H9 (cell line): ENCODE data around the gene MKI67. TPM values are rescaled to one million over a fixed set of nuclear protein-coding genes. Genes with fewer than 3 reads are reported as not detected.
"Not testable (repeated sequence)": the region's sequence is repeated elsewhere in the genome, so short reads cannot be mapped to it uniquely, and the experiment has no call there.

Experiments used
- DNase-seq: peaks from one replicate; pipeline ENCODE4 v3.0.0-alpha.2; 2017
- H2AFZ ChIP-seq: one replicate; pipeline ENCODE4 v1.6.1; 2013; ENCODE audit warnings: mild to moderate bottlenecking, low read length, control low read depth, moderate library complexity
- H2AK5ac ChIP-seq: 2 replicates; pipeline ENCODE4 v1.6.1; 2013; ENCODE audit warnings: low read length, control low read depth, mixed read lengths; ENCODE audit not compliant: insufficient read length
- H2BK120ac ChIP-seq: one replicate; pipeline ENCODE4 v1.6.1; 2013; ENCODE audit warnings: low read depth, mild to moderate bottlenecking, low read length, control low read depth, inconsistent platforms; ENCODE audit not compliant: poor library complexity, severe bottlenecking
- H2BK12ac ChIP-seq: 2 replicates; pipeline ENCODE4 v1.6.1; 2013; ENCODE audit warnings: low read length, control low read depth, mixed read lengths, low read depth; ENCODE audit not compliant: insufficient read length
- H2BK15ac ChIP-seq: 2 replicates; pipeline ENCODE4 v1.6.1; 2013; ENCODE audit warnings: low read depth, low read length, control low read depth
- H2BK20ac ChIP-seq: one replicate; pipeline ENCODE4 v1.6.1; 2013; ENCODE audit warnings: low read depth, mild to moderate bottlenecking, low read length, control low read depth, inconsistent platforms; ENCODE audit not compliant: poor library complexity, severe bottlenecking
- H2BK5ac ChIP-seq: 2 replicates; pipeline ENCODE4 v1.6.1; 2013; ENCODE audit warnings: low read length, control low read depth, mixed read lengths; ENCODE audit not compliant: insufficient read length
- H3K14ac ChIP-seq: 2 replicates; pipeline ENCODE4 v1.6.1; 2013; ENCODE audit warnings: low read length, control low read depth; ENCODE audit not compliant: insufficient read depth
- H3K18ac ChIP-seq: 2 replicates; pipeline ENCODE4 v1.6.1; 2013; ENCODE audit warnings: low read depth, mild to moderate bottlenecking, mixed read lengths, low read length, control low read depth; ENCODE audit not compliant: insufficient read length
- H3K23ac ChIP-seq: 2 replicates; pipeline ENCODE4 v1.6.1; 2013; ENCODE audit warnings: low read length, control low read depth, mixed read lengths, low read depth; ENCODE audit not compliant: insufficient read length
- H3K23me2 ChIP-seq: 2 replicates; pipeline ENCODE4 v1.6.1; 2013; ENCODE audit warnings: low read depth, mild to moderate bottlenecking, mixed read lengths, low read length, control low read depth; ENCODE audit not compliant: insufficient read length, poor library complexity, severe bottlenecking
- H3K27ac ChIP-seq: 2 replicates; pipeline ENCODE4 v1.5.1; 2013; ENCODE audit warnings: low read length, control low read depth, mixed read lengths, low read depth; ENCODE audit not compliant: insufficient read length
- H3K27me3 ChIP-seq: 2 replicates; pipeline ENCODE4 v1.6.1; 2013; ENCODE audit warnings: low read length, control low read depth, inconsistent platforms; ENCODE audit not compliant: insufficient read depth
- H3K4ac ChIP-seq: 2 replicates; pipeline ENCODE4 v1.6.1; 2013; ENCODE audit warnings: low read depth, mild to moderate bottlenecking, control low read depth, inconsistent platforms, low read length, moderate library complexity
- H3K4me1 ChIP-seq: 2 replicates; pipeline ENCODE4 v1.6.1; 2013; ENCODE audit warnings: low read length, control low read depth, inconsistent platforms; ENCODE audit not compliant: insufficient read depth
- H3K4me2 ChIP-seq: 2 replicates; pipeline ENCODE4 v1.6.1; 2013; ENCODE audit warnings: low read length, control low read depth, mixed read lengths; ENCODE audit not compliant: insufficient read length, insufficient read depth
- H3K56ac ChIP-seq: 2 replicates; pipeline ENCODE4 v1.6.1; 2013; ENCODE audit warnings: low read depth, mild to moderate bottlenecking, mixed read lengths, low read length, control low read depth; ENCODE audit not compliant: insufficient read length
- H3K79me1 ChIP-seq: 2 replicates; pipeline ENCODE4 v1.6.1; 2013; ENCODE audit warnings: low read depth, mild to moderate bottlenecking, moderate library complexity, low read length, control low read depth, inconsistent platforms; ENCODE audit not compliant: insufficient read depth, poor library complexity, severe bottlenecking
- H3K79me2 ChIP-seq: 2 replicates; pipeline ENCODE4 v1.6.1; 2013; ENCODE audit warnings: low read length, control low read depth, inconsistent platforms; ENCODE audit not compliant: insufficient read depth
- H3K9ac ChIP-seq: 2 replicates; pipeline ENCODE4 v1.6.1; 2013; ENCODE audit warnings: low read length, control low read depth, mixed read lengths; ENCODE audit not compliant: insufficient read length; ENCODE audit errors: extremely low read depth
- H3K9me3 ChIP-seq: one replicate; pipeline ENCODE4 v1.6.1; 2013; ENCODE audit warnings: low read depth, low read length, inconsistent platforms; ENCODE audit not compliant: control insufficient read depth
- H3T11ph ChIP-seq: one replicate; pipeline ENCODE4 v1.6.1; 2013; ENCODE audit warnings: mild to moderate bottlenecking, low read length, control low read depth, inconsistent platforms
- H4K20me1 ChIP-seq: one replicate; pipeline ENCODE4 v1.6.1; 2013; ENCODE audit not compliant: control insufficient read depth, insufficient read length, insufficient read depth
- H4K5ac ChIP-seq: 2 replicates; pipeline ENCODE4 v1.6.1; 2013; ENCODE audit warnings: low read depth, mild to moderate bottlenecking, mixed read lengths, low read length, control low read depth; ENCODE audit not compliant: insufficient read length
- H4K8ac ChIP-seq: replicated peaks from 2 replicates; pipeline ENCODE4 v1.6.1; 2013; ENCODE audit warnings: low read length, control low read depth, mixed read lengths, low read depth; ENCODE audit not compliant: insufficient read length
- H4K91ac ChIP-seq: 2 replicates; pipeline ENCODE4 v1.6.1; 2013; ENCODE audit warnings: low read depth, mild to moderate bottlenecking, moderate library complexity, mixed read lengths, low read length, control low read depth; ENCODE audit not compliant: insufficient read length
- H3K27ac Mint-ChIP-seq, 3 experiments: 2 replicates in 2 of 3; 3 replicates in 1 of 3; pipeline ENCODE4 v1.8.0; 2020 to 2021; ENCODE audit warnings: mixed read lengths in 3 of 3, mild to moderate bottlenecking in 1 of 3, moderate library complexity in 1 of 3
- H3K27me3 Mint-ChIP-seq: 2 replicates; pipeline ENCODE4 v1.8.0; 2021; ENCODE audit warnings: low read depth, mild to moderate bottlenecking, moderate library complexity, mixed read lengths
- H3K36me3 Mint-ChIP-seq, 3 experiments: 2 replicates in 2 of 3; 3 replicates in 1 of 3; pipeline ENCODE4 v1.8.0; 2020 to 2021; ENCODE audit warnings: low read depth in 3 of 3, mixed read lengths in 3 of 3; ENCODE audit not compliant: insufficient read depth in 1 of 3
- H3K4me1 Mint-ChIP-seq, 2 experiments: 2 replicates each; pipeline ENCODE4 v1.8.0; 2020; ENCODE audit warnings: mixed read lengths in 2 of 2
- H3K4me3 Mint-ChIP-seq, 2 experiments: 2 replicates in 1 of 2; 3 replicates in 1 of 2; pipeline ENCODE4 v1.8.0; 2020 to 2021; ENCODE audit warnings: mild to moderate bottlenecking in 2 of 2, mixed read lengths in 2 of 2, moderate library complexity in 1 of 2
- H3K9me3 Mint-ChIP-seq, 2 experiments: 2 replicates in 1 of 2; 3 replicates in 1 of 2; pipeline ENCODE4 v1.8.0; 2020; ENCODE audit warnings: mild to moderate bottlenecking in 2 of 2, mixed read lengths in 2 of 2, moderate library complexity in 1 of 2
- CTCF ChIP-seq: fragments of 200-600 bp; sonication (generic); conservative IDR thresholded peaks from 3 replicates; pipeline ENCODE4 v1.8.0; 2021; ENCODE audit warnings: antibody characterized with exemption, mild to moderate bottlenecking
- WGBS: extraction: QIAGEN DNeasy Blood & Tissue Kit; methylation state at CpG from one replicate; pipeline ENCODE4 v1.1.7; 2013; ENCODE audit warnings: missing lambda C conversion rate, low lambda C conversion rate, mixed read lengths; ENCODE audit not compliant: insufficient read length; ENCODE audit errors: extremely low coverage; 5-methylcytosine and 5-hydroxymethylcytosine counted together
- total RNA-seq: library from RNA; stranded (reverse); gene quantifications from 2 replicates; pipeline ENCODE4 v1.2.1, GENCODE V29; 2021

Gene MKI67
- total RNA-seq, 1 experiment from 2014 or later: 108 TPM

GRCh38 chr10:128140425-128140824, 14.2 kb upstream of the MKI67 start:
- Histone ChIP-seq H2BK12ac (no peak overlapping the region), H3K27me3 (no peaks in the 10 kb centered on the region), H3K4ac (no peak overlapping the region), H3K9ac (no peak overlapping the region), H3K23ac (no peak overlapping the region), H3K14ac (no peak overlapping the region), H3K79me2 (no peaks in the 10 kb centered on the region), H2AK5ac (no peak overlapping the region), H4K20me1 (no peaks in the 10 kb centered on the region), H3K56ac (no peak overlapping the region), H4K8ac (no peak overlapping the region), H2BK20ac (no peak overlapping the region), H2BK5ac (no peak overlapping the region), H2AFZ (no peak overlapping the region), H2BK120ac (no peak overlapping the region), H3K23me2 (no peaks in the 10 kb centered on the region), H3K4me2 (no peak overlapping the region), H3T11ph (no peak overlapping the region), H4K91ac (no peak overlapping the region), H3K79me1 (no peaks in the 10 kb centered on the region), H2BK15ac (no peak overlapping the region), H3K9me3 (no peaks in the 10 kb centered on the region), H3K4me1 (no peaks in the 10 kb centered on the region), H3K27ac (no peak overlapping the region), H3K18ac (no peak overlapping the region), H4K5ac (no peak overlapping the region)
- no peak for DNase-seq
- Mint-ChIP-seq H3K9me3 (no peaks in the 10 kb centered on the region), H3K36me3 (no peaks in the 10 kb centered on the region), H3K4me3 (no peak overlapping the region), H3K27ac (no peak overlapping the region), H3K27me3 (peaks cover 7% of the 10 kb centered on the region), H3K4me1 (peaks cover 10 to 11% of the 10 kb centered on the region in 2 experiments)
- TF ChIP-seq CTCF: no peak
- WGBS: no CpG with 5 or more reads among the region's 3 CpGs

- H2BK5ac ChIP-seq, H3K27ac Mint-ChIP-seq, H2AK5ac ChIP-seq, H3K36me3 Mint-ChIP-seq, H4K91ac ChIP-seq, H3K4me3 Mint-ChIP-seq, H3K79me2 ChIP-seq, H3K9ac ChIP-seq, H2BK15ac ChIP-seq, H3K27me3 Mint-ChIP-seq, H2AFZ ChIP-seq, H3K79me1 ChIP-seq, H3K4me2 ChIP-seq, H4K8ac ChIP-seq, H3K23ac ChIP-seq, H3K14ac ChIP-seq, H3K9me3 Mint-ChIP-seq, H3K18ac ChIP-seq, H2BK120ac ChIP-seq, H3K27ac ChIP-seq, H3K4ac ChIP-seq, H3K4me1 ChIP-seq, H4K20me1 ChIP-seq, H4K5ac ChIP-seq, H3T11ph ChIP-seq, H3K27me3 ChIP-seq, H2BK12ac ChIP-seq, DNase-seq, H3K23me2 ChIP-seq, H3K9me3 ChIP-seq, H2BK20ac ChIP-seq, H3K56ac ChIP-seq: not testable (repeated sequence)
- peaks cover 10 to 11% of the 10 kb centered on the region in 2 experiments for H3K4me1 Mint-ChIP-seq
- WGBS: no CpG with 5 or more reads among the region's 11 CpGs
Observed at GRCh38 chr10:128138429-128138828, 12.2 kb upstream of the MKI67 start.
